Measurements from ENCODE around the gene IFNGR1.

- TF ChIP-seq GATA2 (IDR thresholded peaks at IDR 0.05; ENCODE audit: low read depth, low read length) (no peak), GATA3 (IDR thresholded peaks at IDR 0.05; ENCODE audit: low read depth, low read length) (no peak)
Measured at GRCh38 chr6:137206577-137206976, 12.6 kb downstream of the IFNGR1 start.

All from SH-SY5Y (cell line).